Omental fat pad (tissue), 4 donors: ENCODE data around the gene OR10G2. TPM values are rescaled to one million over a fixed set of nuclear protein-coding genes. Genes with fewer than 3 reads are reported as not detected.

Experiments
- ATAC-seq: fragments of 150-250 bp; one replicate; pipeline ENCODE4 v1.9.1; 2016; ENCODE audit warnings: mild to moderate bottlenecking, moderate library complexity; ENCODE audit not compliant: low FRiP score
- DNase-seq: peaks from one replicate; pipeline ENCODE4 v3.0.0-alpha.2; 2019; ENCODE audit warnings: low spot score
- total RNA-seq, 4 donors: library from RNA; depleted of rRNA; stranded (reverse); fragments of >200 nt; gene quantifications; one replicate each; pipeline ENCODE4 v1.1.0, GENCODE V29; 2016
- TF ChIP-seq, protein P1 (sequence below), 3 donors: fragments of 450-650 bp; IDR thresholded peaks; one replicate each; pipeline ENCODE4 v1.5.1; 2016 to 2017; ENCODE audit warnings: antibody characterized with exemption in 3 of 3, mild to moderate bottlenecking in 3 of 3, moderate library complexity in 2 of 3

OR10G2 gene, protein sequence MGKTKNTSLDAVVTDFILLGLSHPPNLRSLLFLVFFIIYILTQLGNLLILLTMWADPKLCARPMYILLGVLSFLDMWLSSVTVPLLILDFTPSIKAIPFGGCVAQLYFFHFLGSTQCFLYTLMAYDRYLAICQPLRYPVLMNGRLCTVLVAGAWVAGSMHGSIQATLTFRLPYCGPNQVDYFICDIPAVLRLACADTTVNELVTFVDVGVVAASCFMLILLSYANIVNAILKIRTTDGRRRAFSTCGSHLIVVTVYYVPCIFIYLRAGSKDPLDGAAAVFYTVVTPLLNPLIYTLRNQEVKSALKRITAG
- total RNA-seq: not detected

DNA sequence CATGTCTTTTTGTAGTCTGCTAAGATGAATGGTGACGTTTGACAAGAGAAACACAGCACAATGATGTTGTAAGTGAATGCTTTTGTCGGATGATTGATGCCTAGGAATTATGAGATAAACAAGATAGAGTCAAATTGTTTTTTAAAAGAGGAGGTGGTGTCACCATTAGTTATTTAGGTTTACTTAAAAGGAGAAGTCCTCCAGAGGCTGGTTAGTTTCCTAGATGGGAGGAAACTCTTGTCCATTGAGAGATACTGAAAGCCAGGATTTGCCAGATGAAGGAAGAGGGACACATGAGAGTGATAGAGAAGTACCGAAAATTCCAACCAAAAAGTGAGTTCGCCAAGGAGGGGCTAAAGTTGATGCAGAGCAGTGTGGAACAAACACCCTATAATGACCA is at the start of gene OR10G2:
TSS of gene OR10G2 (minus strand) at position 101 of the 400 bp plus-strand sequence. CDS start at position 3, 98 bp downstream.
- no peak for ATAC-seq
- TF ChIP-seq, protein P1, sequence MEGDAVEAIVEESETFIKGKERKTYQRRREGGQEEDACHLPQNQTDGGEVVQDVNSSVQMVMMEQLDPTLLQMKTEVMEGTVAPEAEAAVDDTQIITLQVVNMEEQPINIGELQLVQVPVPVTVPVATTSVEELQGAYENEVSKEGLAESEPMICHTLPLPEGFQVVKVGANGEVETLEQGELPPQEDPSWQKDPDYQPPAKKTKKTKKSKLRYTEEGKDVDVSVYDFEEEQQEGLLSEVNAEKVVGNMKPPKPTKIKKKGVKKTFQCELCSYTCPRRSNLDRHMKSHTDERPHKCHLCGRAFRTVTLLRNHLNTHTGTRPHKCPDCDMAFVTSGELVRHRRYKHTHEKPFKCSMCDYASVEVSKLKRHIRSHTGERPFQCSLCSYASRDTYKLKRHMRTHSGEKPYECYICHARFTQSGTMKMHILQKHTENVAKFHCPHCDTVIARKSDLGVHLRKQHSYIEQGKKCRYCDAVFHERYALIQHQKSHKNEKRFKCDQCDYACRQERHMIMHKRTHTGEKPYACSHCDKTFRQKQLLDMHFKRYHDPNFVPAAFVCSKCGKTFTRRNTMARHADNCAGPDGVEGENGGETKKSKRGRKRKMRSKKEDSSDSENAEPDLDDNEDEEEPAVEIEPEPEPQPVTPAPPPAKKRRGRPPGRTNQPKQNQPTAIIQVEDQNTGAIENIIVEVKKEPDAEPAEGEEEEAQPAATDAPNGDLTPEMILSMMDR (IDR thresholded peaks at IDR 0.05): no peak
- DNase-seq: no peak

DNA sequence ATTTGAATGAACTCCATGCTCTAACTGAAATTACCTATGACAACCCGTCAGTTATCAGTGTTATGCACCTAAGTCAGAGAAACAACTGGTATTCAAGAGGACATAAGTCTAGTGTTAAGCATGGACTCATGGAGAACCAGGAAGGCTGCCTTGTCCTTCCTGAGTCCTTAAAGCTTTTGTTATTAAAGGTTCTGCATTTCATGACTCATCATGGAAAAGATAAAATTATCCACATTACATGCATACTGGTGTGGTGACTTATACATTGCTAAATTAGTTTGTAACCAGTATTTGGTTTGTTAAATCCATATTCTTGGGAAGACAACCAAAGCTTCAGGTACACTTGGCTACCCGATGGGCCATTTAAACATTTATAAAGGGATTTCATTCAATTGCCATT is 45.3 kb upstream of the OR10G2 start:
- TF ChIP-seq, protein P1 (IDR thresholded peaks at IDR 0.05): no peak
- DNase-seq (no peak), ATAC-seq (no peak)

DNA sequence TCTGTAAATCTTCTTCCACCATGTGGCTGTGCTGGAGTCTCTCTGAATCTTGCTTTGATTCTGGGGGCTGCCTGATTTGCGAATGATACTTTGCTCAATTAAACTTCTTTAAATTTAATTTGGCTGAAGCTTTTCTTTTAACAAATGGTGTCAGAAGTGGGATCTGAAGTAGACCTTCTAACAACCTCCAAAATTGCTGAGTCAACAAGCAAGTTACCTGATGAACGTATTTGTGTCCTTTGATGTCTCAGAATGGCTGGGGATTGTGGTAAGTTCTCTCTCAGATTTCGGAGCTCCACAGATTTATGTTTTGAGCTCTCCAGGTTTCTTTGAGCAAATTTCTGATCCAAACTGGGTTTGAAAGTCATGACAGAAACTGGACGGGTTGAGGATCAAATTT is 40.8 kb upstream of the OR10G2 start:
- TF ChIP-seq, protein P1 (IDR thresholded peaks at IDR 0.05): no peak
- ATAC-seq: no peak
- no peak for DNase-seq

DNA sequence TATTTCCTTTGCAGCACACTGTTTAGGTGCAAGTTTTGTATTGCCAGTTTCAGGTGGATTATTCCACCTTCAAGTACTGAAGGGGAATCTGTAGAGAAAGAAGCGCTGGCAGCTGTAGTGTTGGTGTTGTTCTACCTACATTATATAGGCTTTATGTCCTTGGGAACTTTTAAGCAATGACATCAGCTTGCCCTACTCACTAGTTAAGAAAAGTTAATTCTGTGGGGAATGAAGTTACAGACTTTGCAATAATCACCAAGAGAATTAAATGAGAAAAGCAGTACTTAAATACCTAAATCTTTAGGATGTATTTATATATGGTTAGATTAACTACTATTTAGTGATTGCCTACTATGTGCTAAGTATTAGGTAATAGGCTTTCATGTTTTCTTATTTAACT is 39.0 kb upstream of the OR10G2 start, which contains the start of gene OR4E1:
TSS of gene OR4E1 (minus strand) at position 101 of the 400 bp plus-strand sequence. CDS start 2,883 bp downstream, outside the sequence.
- ATAC-seq (no peak), DNase-seq (no peak)
- TF ChIP-seq, protein P1 (IDR thresholded peaks at IDR 0.05): no peak

DNA sequence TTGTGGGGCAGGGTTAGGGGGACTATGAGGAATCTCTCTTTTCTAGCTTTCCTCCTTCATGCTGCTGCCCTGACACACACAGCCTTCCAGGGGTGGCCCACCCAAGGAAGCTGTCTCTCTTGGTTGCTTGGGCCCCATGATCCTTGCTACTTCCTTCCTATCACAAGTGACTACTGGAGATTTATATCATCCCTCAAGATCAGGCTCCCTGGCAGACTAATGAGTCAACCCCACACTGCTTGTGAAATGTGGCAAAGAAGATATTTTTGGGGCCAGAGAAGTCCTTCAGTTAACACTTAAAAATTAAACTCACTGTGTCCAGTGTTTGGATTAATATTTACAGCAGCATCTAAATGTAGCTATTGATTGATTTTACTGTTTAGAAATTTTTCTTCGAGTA is 37.4 kb upstream of the OR10G2 start:
- TF ChIP-seq, protein P1 (IDR thresholded peaks at IDR 0.05): no peak
- DNase-seq: no peak
- no peak for ATAC-seq

DNA sequence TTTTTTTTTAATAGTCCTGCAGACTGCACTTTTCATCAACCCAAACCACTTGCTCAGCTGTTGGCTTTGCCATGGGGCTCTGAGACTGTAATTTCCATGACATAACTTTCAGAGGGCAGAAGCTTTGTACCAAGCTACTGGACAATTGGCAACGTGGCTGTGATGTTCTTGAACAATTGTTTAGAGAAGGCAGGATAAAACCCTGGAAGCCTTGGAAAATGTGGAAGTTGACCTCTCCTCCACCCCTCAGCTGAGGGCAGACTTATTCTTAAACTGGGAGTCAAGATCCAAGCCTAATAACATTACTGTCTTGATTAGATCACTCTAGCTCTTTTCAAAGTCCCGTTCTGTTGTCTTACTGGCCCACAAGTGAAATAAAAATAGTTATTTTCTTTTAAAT is 36.6 kb upstream of the OR10G2 start:
- TF ChIP-seq, protein P1 (IDR thresholded peaks at IDR 0.05): no peak
- DNase-seq: no peak
- no peak for ATAC-seq

DNA sequence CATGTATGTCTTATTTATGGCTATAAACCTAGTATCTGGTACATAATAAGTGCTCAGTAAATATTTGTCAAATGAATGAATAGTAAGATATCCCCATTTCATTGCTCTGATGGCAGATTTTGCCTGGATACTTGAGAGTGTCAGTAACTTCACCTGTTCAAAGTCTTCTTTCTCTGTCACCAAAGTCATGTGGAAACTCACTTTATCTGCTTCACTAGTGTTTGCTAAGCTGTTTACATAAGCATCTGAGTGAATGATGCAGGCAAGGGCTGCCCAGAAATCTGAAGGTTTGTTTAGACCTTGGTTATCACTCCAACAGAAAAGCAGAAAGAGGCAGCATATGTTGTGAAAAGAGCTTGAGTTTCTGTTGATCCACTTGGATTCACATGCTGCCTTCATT is 34.5 kb upstream of the OR10G2 start:
- DNase-seq: no peak
- TF ChIP-seq, protein P1 (IDR thresholded peaks at IDR 0.05): no peak
- ATAC-seq: no peak
